ENCODE data around the gene NANS. TPM values are rescaled to one million over a fixed set of nuclear protein-coding genes. Genes with fewer than 3 reads are reported as not detected.

NANS gene
- total and polyA plus RNA-seq, 2 of the 8 experiments (the other 6 are each of a cell fraction or from before 2014, with no cell fraction given) = 56.5 to 67.3 TPM

DNA sequence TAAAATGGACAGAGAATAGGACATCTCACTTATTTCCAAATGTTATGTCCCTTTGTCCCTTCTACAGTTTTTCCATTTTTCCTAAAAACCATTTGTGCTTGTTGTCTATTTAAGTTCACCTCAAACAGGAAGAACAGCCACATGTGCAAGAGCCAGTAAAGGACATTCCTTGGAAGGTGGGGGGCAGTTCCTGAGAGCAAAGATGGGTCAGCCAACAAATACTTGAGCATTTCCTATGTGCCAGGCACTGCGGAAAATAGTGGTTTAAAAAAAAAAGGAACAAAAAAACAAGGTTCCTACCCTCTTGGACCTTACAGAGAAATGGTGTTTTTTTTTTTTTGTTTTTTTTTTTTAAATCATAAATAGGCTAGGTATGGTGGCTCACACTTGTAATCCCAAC, 46.6 kb upstream of the NANS start (continued):
- TF ChIP-seq, protein P1, sequence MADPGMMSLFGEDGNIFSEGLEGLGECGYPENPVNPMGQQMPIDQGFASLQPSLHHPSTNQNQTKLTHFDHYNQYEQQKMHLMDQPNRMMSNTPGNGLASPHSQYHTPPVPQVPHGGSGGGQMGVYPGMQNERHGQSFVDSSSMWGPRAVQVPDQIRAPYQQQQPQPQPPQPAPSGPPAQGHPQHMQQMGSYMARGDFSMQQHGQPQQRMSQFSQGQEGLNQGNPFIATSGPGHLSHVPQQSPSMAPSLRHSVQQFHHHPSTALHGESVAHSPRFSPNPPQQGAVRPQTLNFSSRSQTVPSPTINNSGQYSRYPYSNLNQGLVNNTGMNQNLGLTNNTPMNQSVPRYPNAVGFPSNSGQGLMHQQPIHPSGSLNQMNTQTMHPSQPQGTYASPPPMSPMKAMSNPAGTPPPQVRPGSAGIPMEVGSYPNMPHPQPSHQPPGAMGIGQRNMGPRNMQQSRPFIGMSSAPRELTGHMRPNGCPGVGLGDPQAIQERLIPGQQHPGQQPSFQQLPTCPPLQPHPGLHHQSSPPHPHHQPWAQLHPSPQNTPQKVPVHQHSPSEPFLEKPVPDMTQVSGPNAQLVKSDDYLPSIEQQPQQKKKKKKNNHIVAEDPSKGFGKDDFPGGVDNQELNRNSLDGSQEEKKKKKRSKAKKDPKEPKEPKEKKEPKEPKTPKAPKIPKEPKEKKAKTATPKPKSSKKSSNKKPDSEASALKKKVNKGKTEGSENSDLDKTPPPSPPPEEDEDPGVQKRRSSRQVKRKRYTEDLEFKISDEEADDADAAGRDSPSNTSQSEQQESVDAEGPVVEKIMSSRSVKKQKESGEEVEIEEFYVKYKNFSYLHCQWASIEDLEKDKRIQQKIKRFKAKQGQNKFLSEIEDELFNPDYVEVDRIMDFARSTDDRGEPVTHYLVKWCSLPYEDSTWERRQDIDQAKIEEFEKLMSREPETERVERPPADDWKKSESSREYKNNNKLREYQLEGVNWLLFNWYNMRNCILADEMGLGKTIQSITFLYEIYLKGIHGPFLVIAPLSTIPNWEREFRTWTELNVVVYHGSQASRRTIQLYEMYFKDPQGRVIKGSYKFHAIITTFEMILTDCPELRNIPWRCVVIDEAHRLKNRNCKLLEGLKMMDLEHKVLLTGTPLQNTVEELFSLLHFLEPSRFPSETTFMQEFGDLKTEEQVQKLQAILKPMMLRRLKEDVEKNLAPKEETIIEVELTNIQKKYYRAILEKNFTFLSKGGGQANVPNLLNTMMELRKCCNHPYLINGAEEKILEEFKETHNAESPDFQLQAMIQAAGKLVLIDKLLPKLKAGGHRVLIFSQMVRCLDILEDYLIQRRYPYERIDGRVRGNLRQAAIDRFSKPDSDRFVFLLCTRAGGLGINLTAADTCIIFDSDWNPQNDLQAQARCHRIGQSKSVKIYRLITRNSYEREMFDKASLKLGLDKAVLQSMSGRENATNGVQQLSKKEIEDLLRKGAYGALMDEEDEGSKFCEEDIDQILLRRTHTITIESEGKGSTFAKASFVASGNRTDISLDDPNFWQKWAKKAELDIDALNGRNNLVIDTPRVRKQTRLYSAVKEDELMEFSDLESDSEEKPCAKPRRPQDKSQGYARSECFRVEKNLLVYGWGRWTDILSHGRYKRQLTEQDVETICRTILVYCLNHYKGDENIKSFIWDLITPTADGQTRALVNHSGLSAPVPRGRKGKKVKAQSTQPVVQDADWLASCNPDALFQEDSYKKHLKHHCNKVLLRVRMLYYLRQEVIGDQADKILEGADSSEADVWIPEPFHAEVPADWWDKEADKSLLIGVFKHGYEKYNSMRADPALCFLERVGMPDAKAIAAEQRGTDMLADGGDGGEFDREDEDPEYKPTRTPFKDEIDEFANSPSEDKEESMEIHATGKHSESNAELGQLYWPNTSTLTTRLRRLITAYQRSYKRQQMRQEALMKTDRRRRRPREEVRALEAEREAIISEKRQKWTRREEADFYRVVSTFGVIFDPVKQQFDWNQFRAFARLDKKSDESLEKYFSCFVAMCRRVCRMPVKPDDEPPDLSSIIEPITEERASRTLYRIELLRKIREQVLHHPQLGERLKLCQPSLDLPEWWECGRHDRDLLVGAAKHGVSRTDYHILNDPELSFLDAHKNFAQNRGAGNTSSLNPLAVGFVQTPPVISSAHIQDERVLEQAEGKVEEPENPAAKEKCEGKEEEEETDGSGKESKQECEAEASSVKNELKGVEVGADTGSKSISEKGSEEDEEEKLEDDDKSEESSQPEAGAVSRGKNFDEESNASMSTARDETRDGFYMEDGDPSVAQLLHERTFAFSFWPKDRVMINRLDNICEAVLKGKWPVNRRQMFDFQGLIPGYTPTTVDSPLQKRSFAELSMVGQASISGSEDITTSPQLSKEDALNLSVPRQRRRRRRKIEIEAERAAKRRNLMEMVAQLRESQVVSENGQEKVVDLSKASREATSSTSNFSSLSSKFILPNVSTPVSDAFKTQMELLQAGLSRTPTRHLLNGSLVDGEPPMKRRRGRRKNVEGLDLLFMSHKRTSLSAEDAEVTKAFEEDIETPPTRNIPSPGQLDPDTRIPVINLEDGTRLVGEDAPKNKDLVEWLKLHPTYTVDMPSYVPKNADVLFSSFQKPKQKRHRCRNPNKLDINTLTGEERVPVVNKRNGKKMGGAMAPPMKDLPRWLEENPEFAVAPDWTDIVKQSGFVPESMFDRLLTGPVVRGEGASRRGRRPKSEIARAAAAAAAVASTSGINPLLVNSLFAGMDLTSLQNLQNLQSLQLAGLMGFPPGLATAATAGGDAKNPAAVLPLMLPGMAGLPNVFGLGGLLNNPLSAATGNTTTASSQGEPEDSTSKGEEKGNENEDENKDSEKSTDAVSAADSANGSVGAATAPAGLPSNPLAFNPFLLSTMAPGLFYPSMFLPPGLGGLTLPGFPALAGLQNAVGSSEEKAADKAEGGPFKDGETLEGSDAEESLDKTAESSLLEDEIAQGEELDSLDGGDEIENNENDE (IDR thresholded peaks at IDR 0.05; ENCODE audit: insufficient replicate concordance, low read length) = no peak
- TF ChIP-seq RNF2 (IDR thresholded peaks at IDR 0.05; ENCODE audit: borderline replicate concordance, low read depth, low read length, missing control alignments, poor library complexity, severe bottlenecking) (no peak), TAF7 (optimal IDR thresholded peaks at IDR 0.05; ENCODE audit: borderline replicate concordance, low read depth, low read length) (no peak), SIX5 (IDR thresholded peaks at IDR 0.05; ENCODE audit: low read depth, low read length) (no peak)
